ENCODE data around the gene ARSB.
A peak's percentile ranks its signal among the peaks of the same experiment; 100 is the strongest.

The ARSB gene

GRCh38 chr5:78808818-78809217, 176.3 kb downstream of the ARSB start:
- DNase-seq (ENCODE audit: low spot score) (no peak), FAIRE-seq (no peak)

- no peak for DNase-seq (ENCODE audit: low spot score)
- FAIRE-seq, result no peak
Observed at GRCh38 chr5:78808380-78808779, 176.7 kb downstream of the ARSB start.

GRCh38 chr5:78806544-78806943, 178.6 kb downstream of the ARSB start:
- FAIRE-seq (no peak), DNase-seq (ENCODE audit: low spot score) (peak; percentile 69)

GRCh38 chr5:78805474-78806124, 179.5 kb downstream of the ARSB start:
- no peak for FAIRE-seq
- DNase-seq (ENCODE audit: low spot score), result no peak

- DNase-seq (ENCODE audit: low spot score) (no peak), FAIRE-seq (no peak)
Observed at GRCh38 chr5:78804995-78805394, 180.1 kb downstream of the ARSB start.

- FAIRE-seq (no peak), DNase-seq (ENCODE audit: low spot score) (no peak)
Observed at GRCh38 chr5:78803941-78804340, 181.2 kb downstream of the ARSB start.

GRCh38 chr5:78803353-78803752, 181.8 kb downstream of the ARSB start:
- FAIRE-seq, result no peak

GRCh38 chr5:78801413-78801812, 183.7 kb downstream of the ARSB start:
- DNase-seq (ENCODE audit: low spot score) (no peak), FAIRE-seq (no peak)

More at GRCh38 chr5:78803353-78803752, 181.8 kb downstream of the ARSB start:
- DNase-seq (ENCODE audit: low spot score), result no peak

GRCh38 chr5:78799266-78800017, 185.7 kb downstream of the ARSB start:
- FAIRE-seq (no peak), DNase-seq (ENCODE audit: low spot score) (peak; percentile 44)

- FAIRE-seq, result no peak
- DNase-seq (ENCODE audit: low spot score), result no peak
Observed at GRCh38 chr5:78798673-78799029, 186.5 kb downstream of the ARSB start.

GRCh38 chr5:78797936-78798672, 187.0 kb downstream of the ARSB start:
- FAIRE-seq, result no peak

GRCh38 chr5:78795757-78796156, 189.4 kb downstream of the ARSB start:
- DNase-seq (ENCODE audit: low spot score) (no peak), FAIRE-seq (no peak)

More at GRCh38 chr5:78797936-78798672, 187.0 kb downstream of the ARSB start:
- no peak for DNase-seq (ENCODE audit: low spot score)

- no peak for DNase-seq (ENCODE audit: low spot score)
Observed at GRCh38 chr5:78794693-78795215, 190.4 kb downstream of the ARSB start.

GRCh38 chr5:78793907-78794662, 191.0 kb downstream of the ARSB start:
- DNase-seq (ENCODE audit: low spot score), result no peak
- FAIRE-seq, result no peak

More at GRCh38 chr5:78794693-78795215, 190.4 kb downstream of the ARSB start:
- FAIRE-seq, result no peak

GRCh38 chr5:78792345-78793055, 192.6 kb downstream of the ARSB start:
- no peak for DNase-seq (ENCODE audit: low spot score)

GRCh38 chr5:78791501-78792100, 193.5 kb downstream of the ARSB start:
- no peak for DNase-seq (ENCODE audit: low spot score)

More at GRCh38 chr5:78792345-78793055, 192.6 kb downstream of the ARSB start:
- FAIRE-seq, result no peak

GRCh38 chr5:78787783-78788182, 197.3 kb downstream of the ARSB start:
- DNase-seq (ENCODE audit: low spot score) (no peak), FAIRE-seq (no peak)

More at GRCh38 chr5:78791501-78792100, 193.5 kb downstream of the ARSB start:
- FAIRE-seq, result no peak

GRCh38 chr5:78785454-78785853, 199.7 kb downstream of the ARSB start:
- FAIRE-seq (no peak), DNase-seq (ENCODE audit: low spot score) (no peak)

- no peak for DNase-seq (ENCODE audit: low spot score)
- FAIRE-seq, result no peak
Observed at GRCh38 chr5:78783434-78784130, 201.5 kb downstream of the ARSB start.

Data from urothelium cell line (cell line).